ENCODE results near the gene SCD. TPM values are rescaled to one million over a fixed set of nuclear protein-coding genes. Genes with fewer than 3 reads are reported as not detected.
"Not testable (repeated sequence)": the region's sequence is repeated elsewhere in the genome, so short reads cannot be mapped to it uniquely, and the experiment has no call there.

Gene SCD
- total RNA-seq = 21.2 TPM
- long read RNA-seq, full-length matches to known transcripts = 4 of 10 reads
- long read RNA-seq, partial matches to known transcripts = 2 of 10 reads
- long read RNA-seq, other reads (novel, unspliced or antisense) = 4 of 10 reads

DNA sequence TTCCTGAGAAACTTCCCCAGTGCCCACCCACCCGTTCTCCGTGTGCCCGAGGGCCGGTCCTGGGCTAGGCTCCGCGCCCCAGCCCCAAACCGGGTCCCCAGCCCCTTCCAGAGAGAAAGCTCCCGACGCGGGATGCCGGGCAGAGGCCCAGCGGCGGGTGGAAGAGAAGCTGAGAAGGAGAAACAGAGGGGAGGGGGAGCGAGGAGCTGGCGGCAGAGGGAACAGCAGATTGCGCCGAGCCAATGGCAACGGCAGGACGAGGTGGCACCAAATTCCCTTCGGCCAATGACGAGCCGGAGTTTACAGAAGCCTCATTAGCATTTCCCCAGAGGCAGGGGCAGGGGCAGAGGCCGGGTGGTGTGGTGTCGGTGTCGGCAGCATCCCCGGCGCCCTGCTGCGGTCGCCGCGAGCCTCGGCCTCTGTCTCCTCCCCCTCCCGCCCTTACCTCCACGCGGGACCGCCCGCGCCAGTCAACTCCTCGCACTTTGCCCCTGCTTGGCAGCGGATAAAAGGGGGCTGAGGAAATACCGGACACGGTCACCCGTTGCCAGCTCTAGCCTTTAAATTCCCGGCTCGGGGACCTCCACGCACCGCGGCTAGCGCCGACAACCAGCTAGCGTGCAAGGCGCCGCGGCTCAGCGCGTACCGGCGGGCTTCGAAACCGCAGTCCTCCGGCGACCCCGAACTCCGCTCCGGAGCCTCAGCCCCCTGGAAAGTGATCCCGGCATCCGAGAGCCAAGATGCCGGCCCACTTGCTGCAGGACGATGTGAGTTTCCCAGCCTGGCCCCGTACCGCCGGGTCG lies at the start of gene SCD:
SCD (plus strand) TSS at position 469 of the 803 bp plus-strand sequence; CDS start at position 741, 272 bp downstream.
- peak; percentile 90 for ATAC-seq (ENCODE audit: poor library complexity)
- DNase-seq = peak; percentile 87
- intact Hi-C loops (cut with DNase I) = loop anchor here (10.0 kb wide), 1 partner anchor 168 kb away; the partner anchor contains the start of gene SEC31B

DNA sequence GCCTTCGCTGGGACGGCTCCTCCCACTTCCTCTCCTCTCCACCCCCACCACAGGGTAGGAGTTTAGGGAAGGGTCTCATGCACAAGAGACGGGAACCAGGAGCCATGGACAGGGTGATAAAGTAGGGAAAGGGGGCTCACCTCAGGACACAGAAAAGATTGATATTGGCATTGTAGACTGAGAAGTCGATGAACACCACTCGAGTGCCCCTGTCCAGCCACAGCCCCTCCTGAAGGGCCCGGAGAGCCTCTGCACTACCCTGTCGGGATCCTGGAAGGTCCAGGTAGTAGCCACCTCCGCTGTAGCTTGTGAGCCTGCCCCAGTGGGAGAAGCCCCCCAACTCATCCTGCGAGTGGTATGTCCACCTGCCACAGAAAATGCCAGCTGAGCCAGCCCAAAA lies 49.8 kb upstream of the SCD start:
- intact Hi-C loops (cut with DNase I) = no loop called here
- no peak for ATAC-seq (ENCODE audit: poor library complexity)
- DNase-seq = no peak

DNA sequence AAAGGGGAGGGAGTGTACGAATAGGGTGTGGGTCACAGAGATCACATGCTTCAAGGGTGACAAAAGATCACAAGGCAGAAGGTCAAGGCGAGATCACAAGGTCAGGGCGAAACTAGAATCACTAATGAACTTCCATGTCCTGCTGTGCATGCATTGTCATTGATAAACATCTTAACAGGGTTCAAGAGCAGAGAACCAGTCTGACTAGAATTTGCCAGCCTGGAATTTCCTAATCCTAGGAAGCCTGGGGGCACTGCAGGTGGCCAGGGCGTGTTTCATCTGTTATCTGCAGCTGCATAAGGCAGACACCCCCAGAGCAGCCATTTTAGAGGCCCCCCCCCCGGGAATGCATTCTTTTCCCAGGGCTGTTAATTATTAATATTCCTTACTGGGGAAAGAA lies 45.9 kb upstream of the SCD start:
- ATAC-seq (ENCODE audit: poor library complexity); intact Hi-C loops (cut with DNase I); DNase-seq: not testable (repeated sequence)

DNA sequence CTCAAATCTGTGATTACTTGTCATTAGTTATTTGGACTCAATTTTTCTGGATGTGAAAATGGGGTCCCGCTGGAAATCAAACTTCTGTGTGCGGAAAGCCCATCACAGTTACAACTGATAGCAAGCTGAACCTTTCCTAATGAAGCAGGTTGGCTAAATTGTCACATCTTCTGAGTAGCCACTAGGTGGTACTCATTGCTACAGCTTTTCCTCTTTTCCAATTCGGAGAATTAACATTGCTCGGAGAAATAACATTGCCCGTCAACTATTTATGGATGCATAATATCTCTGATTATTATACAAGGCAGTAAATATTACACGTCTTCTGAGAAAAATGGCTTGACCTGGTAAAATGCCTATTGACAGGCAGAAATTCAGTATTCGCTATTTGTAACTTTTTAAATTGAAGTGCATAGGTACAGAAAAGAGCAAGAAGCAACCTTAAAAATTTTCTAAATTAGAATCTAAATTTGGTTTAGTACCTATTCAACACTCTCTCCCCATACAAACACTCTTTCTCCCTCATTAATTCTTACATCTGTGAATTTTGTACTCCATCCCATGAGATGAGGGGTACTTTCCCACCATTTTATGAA lies 43.2 kb upstream of the SCD start:
- no peak for ATAC-seq (ENCODE audit: poor library complexity)
- intact Hi-C loops (cut with DNase I) = no loop called here
- no peak for DNase-seq

DNA sequence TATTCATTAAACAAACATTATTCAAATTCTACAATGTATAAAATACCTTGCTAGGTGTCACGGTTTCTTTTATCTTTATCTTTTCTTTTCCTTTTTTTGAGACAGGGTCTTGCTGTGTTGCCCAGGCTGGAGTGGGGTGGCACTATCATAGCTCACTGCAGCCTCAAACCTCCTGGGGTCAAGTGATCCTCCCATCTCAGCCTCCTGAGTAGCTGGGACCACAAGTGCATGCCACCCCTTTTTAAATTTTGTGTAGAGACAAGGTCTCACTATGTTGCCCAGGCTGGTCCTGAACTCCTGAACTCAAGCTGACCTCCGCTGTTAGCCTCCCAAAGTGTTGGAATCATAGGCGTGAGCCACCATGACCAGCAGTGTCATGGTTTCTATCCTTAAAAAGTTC lies 42.6 kb upstream of the SCD start:
- DNase-seq (no peak), ATAC-seq (ENCODE audit: poor library complexity) (no peak)
- intact Hi-C loops (cut with DNase I) = no loop called here

DNA sequence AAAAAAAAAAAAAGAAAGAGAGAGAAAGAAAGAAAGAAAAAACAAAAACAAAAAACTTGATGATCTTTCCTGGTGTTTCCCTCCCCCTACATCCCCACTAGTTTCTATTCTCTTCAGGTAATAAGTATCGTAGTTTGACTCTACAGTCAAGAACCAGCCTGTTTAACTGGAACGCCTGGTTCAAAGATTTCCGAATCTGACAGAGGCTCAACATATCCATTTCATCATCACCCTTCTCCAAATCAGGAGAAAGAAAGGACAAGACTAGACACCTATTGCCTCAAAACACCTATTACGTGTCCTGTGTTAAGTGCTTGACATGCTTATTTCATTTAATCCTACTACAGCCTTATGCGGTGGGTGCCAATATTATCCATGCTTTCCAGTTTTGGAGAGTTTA lies 40.2 kb upstream of the SCD start:
- intact Hi-C loops (cut with DNase I) = no loop called here
- ATAC-seq (ENCODE audit: poor library complexity) = no peak
- no peak for DNase-seq

DNA sequence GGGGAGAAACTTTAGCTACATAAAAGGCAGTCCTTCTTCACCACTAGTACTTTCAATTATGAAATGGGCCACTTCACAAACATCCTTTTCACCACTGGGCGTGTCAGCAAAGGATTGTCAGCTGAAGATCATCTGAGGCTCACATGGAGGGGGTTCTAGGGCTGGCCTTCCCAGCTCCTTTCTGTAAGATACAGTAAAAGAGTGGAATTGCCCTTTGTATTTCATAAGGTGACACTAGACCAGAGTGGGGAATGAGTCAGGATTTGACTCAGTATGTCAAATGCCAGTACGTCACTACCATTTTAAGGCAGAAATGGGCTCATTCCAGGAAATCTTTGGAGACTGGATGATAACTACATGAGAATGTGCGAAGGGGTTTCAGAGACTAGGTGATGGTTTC lies 39.3 kb upstream of the SCD start:
- DNase-seq (no peak), ATAC-seq (ENCODE audit: poor library complexity) (no peak)
- intact Hi-C loops (cut with DNase I) = no loop called here

DNA sequence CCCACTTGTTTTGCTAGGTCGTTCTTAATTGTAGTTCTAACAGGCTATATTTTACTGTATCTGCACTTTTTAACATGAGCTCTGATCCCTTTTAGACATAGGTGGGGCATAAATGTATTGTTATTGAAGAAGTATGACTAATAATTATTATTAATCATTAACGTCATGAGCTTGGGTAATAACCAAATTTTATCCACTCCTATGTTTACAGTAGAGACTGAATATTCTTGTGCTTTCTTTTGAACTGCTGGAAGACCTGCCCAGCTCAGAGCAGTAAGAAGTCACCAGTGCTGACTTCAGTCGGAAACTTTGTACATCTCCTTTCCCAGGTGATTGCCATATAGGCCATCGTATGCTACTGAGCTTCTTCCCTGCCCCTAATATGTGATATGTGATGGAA lies 35.7 kb upstream of the SCD start:
- DNase-seq (no peak), ATAC-seq (ENCODE audit: poor library complexity) (no peak)
- intact Hi-C loops (cut with DNase I) = no loop called here

DNA sequence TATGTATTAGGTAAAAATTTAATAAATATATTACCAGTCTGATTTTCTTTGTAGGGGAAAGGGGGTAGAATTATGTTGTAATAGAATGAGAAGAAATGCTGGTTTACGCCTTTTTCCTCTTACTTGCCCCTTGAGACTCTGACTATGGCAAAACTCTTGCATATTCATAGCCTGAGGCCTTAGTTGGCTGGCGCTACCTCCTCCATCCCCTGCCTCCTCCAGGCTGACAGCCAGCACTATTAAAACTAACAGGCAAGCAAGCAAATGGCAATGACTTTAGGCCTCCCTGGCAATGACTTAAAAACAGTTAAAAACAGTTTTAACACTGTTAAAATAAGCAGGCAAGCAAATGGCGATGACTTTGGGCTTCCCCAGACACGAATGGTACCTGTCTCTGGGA lies 31.4 kb upstream of the SCD start:
- ATAC-seq (ENCODE audit: poor library complexity) (no peak), DNase-seq (no peak)
- intact Hi-C loops (cut with DNase I) = no loop called here

DNA sequence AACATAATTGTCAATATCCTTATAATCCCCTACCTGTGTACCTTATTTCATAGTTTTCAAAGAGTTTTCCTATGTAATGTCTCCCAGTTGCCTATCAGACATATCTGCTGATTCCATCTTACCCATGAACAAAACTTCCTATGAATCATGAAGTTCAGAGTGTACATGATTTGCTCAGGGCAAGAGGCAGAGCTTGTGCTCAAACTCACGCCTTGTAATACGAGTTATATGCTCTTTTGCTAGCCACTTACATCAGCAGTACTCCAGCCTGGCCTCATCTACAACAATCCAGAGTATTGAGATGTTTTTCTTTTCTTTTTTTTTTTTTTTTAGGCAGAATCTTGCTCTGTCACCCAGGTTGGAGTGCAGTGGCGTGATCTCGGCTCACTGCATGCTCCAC lies 28.8 kb upstream of the SCD start:
- intact Hi-C loops (cut with DNase I) = no loop called here

DNA sequence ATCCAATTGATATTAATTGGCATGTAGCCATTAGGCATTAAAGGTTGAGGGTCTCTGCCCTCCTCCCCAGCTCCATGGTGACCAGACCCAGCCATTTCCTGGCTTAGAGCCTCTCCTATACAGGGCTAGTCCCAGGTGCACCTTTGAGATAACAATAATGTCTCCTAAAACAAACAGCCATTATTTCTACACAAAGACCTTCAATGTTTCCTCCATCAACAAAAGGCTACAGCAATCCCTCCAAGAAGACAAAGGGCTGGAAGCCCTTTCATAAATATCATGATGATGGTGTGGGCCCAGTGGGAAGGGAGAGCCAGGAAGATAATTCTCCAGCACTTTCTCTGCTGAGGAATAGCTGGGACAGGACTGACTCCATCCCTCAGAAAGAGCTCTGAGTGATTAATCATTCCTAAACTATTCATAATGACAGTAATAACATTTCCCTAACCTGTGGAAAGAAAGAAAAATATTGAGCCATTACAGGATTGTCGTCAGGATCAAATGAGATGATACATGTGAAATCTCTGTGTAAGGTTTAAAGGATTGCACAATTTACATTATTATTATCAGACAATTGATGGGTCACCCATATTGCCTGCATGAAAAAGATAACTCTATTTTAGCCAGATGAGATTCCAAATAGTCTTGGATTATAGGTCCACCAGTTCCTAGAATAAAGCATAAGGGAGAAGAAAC lies 27.2 kb upstream of the SCD start:
- DNase-seq (no peak), ATAC-seq (ENCODE audit: poor library complexity) (no peak)

More for the DNA sequence above, 28.8 kb upstream of the SCD start:
- no peak for ATAC-seq (ENCODE audit: poor library complexity)
- no peak for DNase-seq

DNA sequence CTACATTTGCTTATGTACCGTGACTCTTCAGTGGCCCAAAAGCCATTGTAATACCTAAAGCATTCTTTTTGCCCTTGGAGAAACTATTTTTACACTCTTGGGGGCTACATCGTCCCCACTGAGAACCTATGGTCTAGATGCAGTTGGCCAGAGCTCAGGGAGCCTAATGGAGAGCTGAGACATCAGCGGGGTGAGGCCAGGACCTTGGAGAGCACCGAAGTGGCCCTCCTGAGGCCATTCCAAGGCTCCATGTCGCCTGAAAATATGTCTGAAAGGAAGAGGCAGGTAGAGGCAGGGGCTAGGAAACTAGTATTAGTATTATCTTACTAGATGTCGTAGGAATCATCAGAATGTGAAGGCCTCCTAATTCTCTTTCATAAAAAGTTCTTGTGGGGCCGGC lies 21.9 kb upstream of the SCD start:
- no peak for ATAC-seq (ENCODE audit: poor library complexity)
- no peak for DNase-seq
- intact Hi-C loops (cut with DNase I) = no loop called here

More for the DNA sequence above, 27.2 kb upstream of the SCD start:
- intact Hi-C loops (cut with DNase I) = no loop called here

DNA sequence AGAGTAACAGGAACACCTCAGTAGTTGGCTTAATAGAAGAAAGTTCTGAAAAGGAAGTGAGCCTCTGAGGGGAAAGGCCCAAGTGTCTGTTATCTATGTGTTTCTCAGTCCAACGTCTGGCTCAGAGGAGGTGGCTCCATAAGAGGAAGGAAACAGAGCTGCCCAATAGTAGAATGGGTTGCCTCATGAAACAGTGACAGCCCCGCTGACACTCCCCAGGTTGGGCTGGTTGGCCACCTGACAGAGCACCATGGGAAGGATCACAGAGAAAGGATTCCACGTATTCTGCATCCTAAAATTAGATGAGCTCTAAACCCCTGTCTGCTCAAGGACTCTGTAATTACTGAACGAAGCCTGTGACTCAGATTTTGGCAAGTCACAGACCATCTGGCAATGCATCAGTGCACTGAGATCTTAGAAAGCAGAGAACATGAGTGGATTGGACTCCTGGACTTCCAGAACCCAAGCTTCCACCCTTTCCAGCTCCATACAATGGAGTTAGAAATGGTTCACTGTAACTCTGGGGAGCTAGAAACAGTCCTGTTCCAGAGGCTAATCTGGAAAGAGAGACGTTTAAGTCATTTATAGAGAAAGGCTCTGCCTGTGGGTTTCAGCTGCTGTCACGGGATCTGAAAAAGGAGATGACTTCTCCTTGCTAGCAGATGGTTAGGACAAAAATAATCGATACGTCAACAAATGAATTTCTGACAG lies 19.9 kb upstream of the SCD start:
- DNase-seq (no peak), ATAC-seq (ENCODE audit: poor library complexity) (peak; percentile 29)
- intact Hi-C loops (cut with DNase I) = no loop called here

DNA sequence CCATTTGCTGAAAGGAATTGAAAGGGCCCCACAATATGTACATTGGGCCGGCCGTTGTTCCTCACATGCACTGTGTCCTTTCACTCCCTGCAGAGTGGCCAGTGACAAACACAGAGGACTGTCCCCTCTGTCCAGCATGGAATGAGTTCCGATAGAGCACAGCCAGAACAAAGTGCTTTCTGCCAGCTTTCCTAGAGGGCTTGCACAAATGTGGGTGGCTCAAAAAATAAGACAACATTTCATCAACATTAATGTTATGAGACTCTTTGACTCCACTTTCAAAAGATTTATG lies 19.4 kb upstream of the SCD start:
- intact Hi-C loops (cut with DNase I) = no loop called here
- no peak for DNase-seq
- no peak for ATAC-seq (ENCODE audit: poor library complexity)

DNA sequence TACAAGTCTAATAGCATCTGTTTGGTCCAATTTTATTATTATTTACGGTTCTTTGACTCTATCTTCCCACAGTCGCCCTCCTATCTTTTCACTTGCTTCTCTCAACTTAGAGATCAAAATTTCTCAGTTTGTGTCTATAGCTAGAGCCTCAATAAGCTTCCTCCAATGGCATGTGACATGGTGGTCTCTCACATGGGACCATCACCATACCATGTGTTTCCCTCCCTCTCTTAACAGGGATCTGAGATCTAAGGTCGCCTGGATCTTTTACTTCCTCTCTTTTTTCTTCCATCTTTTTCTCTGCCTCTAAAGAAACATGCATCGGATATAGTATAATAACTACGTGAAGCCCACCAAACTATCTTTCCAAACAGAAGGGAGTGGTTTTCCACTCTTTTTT lies 18.8 kb upstream of the SCD start:
- ATAC-seq (ENCODE audit: poor library complexity) (no peak), DNase-seq (no peak)
- intact Hi-C loops (cut with DNase I) = no loop called here

DNA sequence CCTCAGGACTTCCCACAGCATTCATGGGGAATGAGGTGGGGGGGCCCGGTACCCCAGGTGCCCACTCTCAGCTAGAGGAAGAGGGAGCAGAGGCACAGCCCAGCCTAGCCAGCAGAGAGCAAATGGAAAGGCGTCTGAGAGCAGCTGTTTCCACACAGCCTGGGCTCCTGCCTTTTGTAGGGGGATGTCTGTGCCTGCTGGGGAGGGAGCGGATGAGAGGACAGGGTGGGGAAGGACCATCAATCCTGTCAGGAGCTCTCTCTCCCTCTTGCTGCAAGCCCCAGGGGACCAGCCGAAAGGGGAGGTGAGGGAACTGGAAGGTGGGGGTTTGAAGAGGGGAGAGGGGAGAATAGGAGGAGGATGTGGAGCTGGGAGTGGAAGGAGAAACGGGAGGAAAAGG lies 17.0 kb upstream of the SCD start, which contains the start of gene PKD2L1:
PKD2L1 (minus strand) TSS at position 150 of the 400 bp plus-strand sequence; CDS start at position 25, 125 bp downstream.
- ATAC-seq (ENCODE audit: poor library complexity) (no peak), DNase-seq (no peak)
- intact Hi-C loops (cut with DNase I) = no loop called here

DNA sequence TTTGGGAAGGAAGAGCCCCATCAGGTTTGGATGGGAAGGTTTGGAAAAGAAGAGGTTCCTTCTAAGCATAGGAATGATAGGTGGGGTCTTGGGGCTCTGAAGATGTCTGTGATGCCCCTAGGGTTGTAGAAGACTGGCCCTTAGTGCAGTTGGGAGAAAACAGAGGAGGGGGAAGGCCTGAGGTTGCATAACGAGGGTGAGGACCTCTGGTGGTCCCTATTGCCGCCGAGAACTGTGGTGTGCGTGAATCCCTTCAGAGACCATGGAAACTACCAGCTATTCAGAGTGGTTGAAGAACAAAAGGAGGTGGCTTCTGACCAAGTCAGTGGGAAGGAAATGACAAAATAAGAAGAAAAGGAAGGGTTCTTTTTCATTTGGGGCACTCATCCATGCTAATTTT lies 13.9 kb upstream of the SCD start:
- DNase-seq (no peak), ATAC-seq (ENCODE audit: poor library complexity) (no peak)
- intact Hi-C loops (cut with DNase I) = no loop called here

DNA sequence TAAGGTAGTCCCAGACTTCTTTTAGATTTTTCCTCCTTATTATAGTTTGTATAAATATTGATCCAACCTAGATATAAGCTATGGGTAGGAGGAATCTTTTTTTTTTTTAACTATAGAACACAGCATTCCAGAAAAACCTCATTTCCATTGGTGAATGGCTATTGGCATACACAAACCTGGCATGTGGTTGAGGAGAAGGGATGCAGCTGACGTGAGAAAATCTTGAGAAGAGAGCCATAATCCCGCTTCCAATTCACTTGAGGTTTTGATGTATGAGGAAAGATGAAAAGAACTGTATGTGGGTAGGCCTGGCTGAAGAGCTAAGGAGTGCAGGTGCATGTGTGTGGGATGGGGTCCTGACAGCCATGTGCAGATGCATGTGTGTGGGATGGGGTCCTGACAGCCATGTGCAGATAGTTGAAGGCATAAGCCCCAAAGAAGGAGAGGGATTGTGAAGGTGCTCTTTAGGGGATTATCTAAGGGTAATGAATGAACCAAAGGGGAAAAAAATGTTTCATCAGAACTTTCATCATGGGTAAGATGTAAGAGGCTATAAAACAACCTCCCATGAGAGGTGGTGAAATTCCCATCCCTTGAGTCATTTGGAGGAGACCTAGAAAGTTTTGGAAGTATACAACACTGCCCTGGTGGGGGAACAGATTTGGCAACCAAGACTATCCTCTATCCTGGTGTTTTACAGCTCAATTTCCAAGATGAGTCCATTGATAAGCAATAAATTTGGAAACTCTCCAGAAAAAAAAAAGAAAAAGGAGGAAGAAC lies 13.2 kb upstream of the SCD start:
- ATAC-seq (ENCODE audit: poor library complexity) (no peak), DNase-seq (no peak)
- intact Hi-C loops (cut with DNase I) = no loop called here
